ENCODE measurements around the gene PRKCZ. TPM values are rescaled to one million over a fixed set of nuclear protein-coding genes. Genes with fewer than 3 reads are reported as not detected.

Gene PRKCZ
- total RNA-seq, 4 donors from 2014 or later: 3.1 to 5.4 (median 4.7) TPM

DNA sequence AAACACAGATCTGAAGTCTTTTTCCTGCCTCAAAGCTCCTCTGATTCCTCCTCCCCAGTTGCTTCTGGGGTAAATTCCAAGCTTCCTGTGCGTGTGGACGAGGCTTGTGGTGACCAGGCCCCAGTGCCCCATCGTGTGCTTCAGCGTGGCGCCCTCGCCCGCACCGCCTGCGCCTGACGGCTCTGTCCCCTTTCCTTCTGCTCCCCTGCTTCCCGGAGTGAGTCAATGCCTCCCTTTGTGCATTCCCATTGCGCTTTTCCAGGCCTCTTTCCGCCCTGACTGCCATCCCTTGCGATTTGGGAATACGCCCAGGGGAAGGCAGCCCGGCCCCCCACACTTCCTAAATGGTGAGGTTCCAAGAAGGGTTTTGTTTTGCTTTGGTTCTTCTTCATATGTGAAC, 108.1 kb downstream of the PRKCZ start:
- TF ChIP-seq POLR2AphosphoS5 (IDR thresholded peaks at IDR 0.05) (no peak), POLR2A (IDR thresholded peaks at IDR 0.05; ENCODE audit: low read depth) (no peak), EP300 (IDR thresholded peaks at IDR 0.05) (no peak)
- TF ChIP-seq, protein P1, sequence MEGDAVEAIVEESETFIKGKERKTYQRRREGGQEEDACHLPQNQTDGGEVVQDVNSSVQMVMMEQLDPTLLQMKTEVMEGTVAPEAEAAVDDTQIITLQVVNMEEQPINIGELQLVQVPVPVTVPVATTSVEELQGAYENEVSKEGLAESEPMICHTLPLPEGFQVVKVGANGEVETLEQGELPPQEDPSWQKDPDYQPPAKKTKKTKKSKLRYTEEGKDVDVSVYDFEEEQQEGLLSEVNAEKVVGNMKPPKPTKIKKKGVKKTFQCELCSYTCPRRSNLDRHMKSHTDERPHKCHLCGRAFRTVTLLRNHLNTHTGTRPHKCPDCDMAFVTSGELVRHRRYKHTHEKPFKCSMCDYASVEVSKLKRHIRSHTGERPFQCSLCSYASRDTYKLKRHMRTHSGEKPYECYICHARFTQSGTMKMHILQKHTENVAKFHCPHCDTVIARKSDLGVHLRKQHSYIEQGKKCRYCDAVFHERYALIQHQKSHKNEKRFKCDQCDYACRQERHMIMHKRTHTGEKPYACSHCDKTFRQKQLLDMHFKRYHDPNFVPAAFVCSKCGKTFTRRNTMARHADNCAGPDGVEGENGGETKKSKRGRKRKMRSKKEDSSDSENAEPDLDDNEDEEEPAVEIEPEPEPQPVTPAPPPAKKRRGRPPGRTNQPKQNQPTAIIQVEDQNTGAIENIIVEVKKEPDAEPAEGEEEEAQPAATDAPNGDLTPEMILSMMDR (IDR thresholded peaks at IDR 0.05): no peak
- H3K4me3 ChIP-seq: no peak overlapping the region
- intact Hi-C loops (cut with DNase I): no loop called here

DNA sequence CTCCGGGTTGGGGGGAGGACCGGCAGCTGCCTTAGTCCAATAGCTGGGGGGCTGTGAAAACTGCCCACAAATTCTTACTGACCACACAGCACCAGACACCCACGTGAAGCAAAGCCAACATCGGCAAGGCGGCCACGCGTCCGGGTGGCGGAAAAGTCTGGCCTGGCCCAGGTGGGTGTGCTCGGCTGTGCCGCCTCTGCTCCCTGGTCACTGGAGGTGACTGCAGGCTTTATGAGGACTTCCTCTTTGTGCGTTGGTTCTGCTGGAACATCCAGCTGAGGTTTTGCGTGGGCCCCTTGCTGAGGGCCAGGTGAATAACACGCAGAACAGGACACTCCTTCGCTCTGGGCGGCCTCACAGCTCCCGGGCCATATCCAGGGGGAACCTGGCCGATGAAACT, 108.9 kb downstream of the PRKCZ start:
- Histone ChIP-seq H3K27ac (replicated peaks in 1 of 4) (no peak overlapping the region), H3K27me3 (no peaks in the 10 kb centered on the region), H3K36me3 (no peaks in the 10 kb centered on the region), H3K4me3 (no peak overlapping the region), H3K4me1 (no peaks in the 10 kb centered on the region), H3K9me3 (no peaks in the 10 kb centered on the region)
- no peak for DNase-seq (ENCODE audit: extremely low spot score)
- TF ChIP-seq POLR2AphosphoS5 (IDR thresholded peaks at IDR 0.05): no peak
- TF ChIP-seq EP300 (IDR thresholded peaks at IDR 0.05): no peak
- TF ChIP-seq, protein P1 (IDR thresholded peaks at IDR 0.05): no peak
- TF ChIP-seq POLR2A (IDR thresholded peaks at IDR 0.05; ENCODE audit: low read depth): no peak
- WGBS: 93% methylated on average over 11 of the region's 18 CpGs
- intact Hi-C loops (cut with DNase I): no loop called here

More for the DNA sequence above, 108.1 kb downstream of the PRKCZ start:
- no peak for DNase-seq (ENCODE audit: extremely low spot score)
- H3K9me3 ChIP-seq: no peaks in the 10 kb centered on the region
- H3K36me3 ChIP-seq: no peaks in the 10 kb centered on the region
- peak overlapping the region in 1 of 4 donors; percentile 33 for H3K27ac ChIP-seq (replicated peaks in 1 of 4)
- H3K27me3 ChIP-seq: no peaks in the 10 kb centered on the region
- no peaks in the 10 kb centered on the region for H3K4me1 ChIP-seq
- WGBS: 86% methylated on average over 16 of the region's 16 CpGs

DNA sequence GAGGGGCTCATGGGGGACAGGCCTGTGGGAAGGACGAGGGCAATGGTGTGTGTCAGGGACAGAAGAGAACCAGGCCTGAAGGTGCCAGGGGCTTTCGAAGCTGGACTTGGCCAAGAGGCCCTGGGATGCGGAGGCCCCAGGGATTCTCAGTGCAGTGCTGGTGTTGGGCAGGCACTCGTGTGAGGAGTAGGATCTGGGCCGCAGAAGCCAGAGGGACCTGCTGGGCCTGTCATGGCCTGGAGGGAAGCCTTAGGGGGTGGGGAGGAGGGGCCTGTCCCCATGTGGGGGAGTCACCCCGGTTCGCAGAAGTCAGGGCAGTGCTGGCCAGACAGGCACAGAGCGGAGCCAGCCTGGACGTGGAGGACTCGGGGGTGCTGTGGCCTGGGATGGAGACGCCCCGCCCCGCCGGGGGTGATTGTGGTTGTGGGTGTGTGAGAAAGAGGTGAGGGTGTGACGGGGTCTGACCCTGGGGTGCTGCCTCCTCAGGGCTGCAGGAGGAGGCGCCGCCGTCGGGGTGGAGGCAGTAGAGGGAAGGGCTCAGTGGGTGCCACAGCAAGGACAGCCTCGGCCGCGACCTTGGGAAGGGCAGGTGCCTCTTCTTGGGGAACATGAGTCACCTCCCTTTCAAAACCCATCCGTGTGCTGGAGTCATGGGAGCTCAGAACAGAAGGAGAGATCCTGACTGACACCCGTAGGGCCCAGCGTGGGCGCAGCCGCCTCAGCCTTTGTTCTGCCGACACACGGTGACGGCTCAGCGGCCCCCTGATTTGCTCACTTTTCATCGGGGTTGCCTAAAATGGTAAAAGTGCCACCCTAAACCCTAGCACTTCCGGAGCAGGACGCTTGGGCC, 110.5 kb downstream of the PRKCZ start:
- no peak overlapping the region for H3K4me3 ChIP-seq
- no peaks in the 10 kb centered on the region for H3K4me1 ChIP-seq
- TF ChIP-seq EP300 (IDR thresholded peaks at IDR 0.05): no peak
- TF ChIP-seq, protein P1 (IDR thresholded peaks at IDR 0.05): no peak
- 92% methylated on average over 34 of the region's 34 CpGs for WGBS
- no peak overlapping the region for H3K27ac ChIP-seq (replicated peaks in 1 of 4)
- no peaks in the 10 kb centered on the region for H3K36me3 ChIP-seq
- intact Hi-C loops (cut with DNase I): loop anchor here (5.0 kb wide), 1 partner anchor 53 kb away; no protein-coding TSS in a partner anchor
- H3K27me3 ChIP-seq: no peaks in the 10 kb centered on the region
- no peaks in the 10 kb centered on the region for H3K9me3 ChIP-seq
- DNase-seq (ENCODE audit: extremely low spot score): no peak

DNA sequence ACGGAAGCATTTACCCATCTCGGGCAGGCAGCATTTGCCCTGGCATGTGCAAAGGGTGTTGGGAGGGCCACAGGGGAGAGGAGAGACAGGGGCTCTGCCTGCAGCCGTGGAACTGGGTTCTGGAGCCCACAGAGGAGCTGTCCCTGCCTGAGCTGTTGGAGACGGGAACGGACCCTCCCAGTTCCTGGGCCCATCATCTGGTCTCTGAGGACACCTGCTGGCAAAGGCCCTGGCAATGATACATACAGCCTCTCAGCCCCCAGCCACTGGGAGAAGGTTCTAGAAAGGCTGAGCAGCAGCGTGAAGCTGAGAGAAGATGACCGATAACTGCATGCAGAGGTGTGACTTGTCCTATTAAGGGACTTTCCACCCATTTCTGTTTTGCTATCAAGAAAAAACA, 113.0 kb downstream of the PRKCZ start:
- H3K36me3 ChIP-seq: no peaks in the 10 kb centered on the region
- H3K27me3 ChIP-seq: peaks cover 0 to 9% (median 0%) of the 10 kb centered on the region in 4 donors
- H3K4me1 ChIP-seq: no peaks in the 10 kb centered on the region
- H3K9me3 ChIP-seq: no peaks in the 10 kb centered on the region
- 75% methylated on average over 6 of the region's 7 CpGs for WGBS
- no peak overlapping the region for H3K4me3 ChIP-seq
- H3K27ac ChIP-seq (replicated peaks in 1 of 4): no peak overlapping the region
- TF ChIP-seq POLR2AphosphoS5 (IDR thresholded peaks at IDR 0.05): no peak
- no peak for TF ChIP-seq EP300 (IDR thresholded peaks at IDR 0.05)
- TF ChIP-seq, protein P1 (IDR thresholded peaks at IDR 0.05): no peak
- no peak for TF ChIP-seq POLR2A (IDR thresholded peaks at IDR 0.05; ENCODE audit: low read depth)
- intact Hi-C loops (cut with DNase I): loop anchor here (5.0 kb wide), 1 partner anchor 56 kb away; no protein-coding TSS in a partner anchor
- no peak for DNase-seq (ENCODE audit: extremely low spot score)

Measured in esophagus muscularis mucosa (tissue), 4 donors.